SK-N-MC (cell line): ENCODE results near the gene COL6A3.

Experiments
- EZH2 ChIP-seq: fragments of 200-600 bp; sonication (generic); IDR thresholded peaks from one replicate; pipeline ENCODE4 v1.6.1; 2017; ENCODE audit warnings: antibody characterized with exemption
- POLR2AphosphoS5 ChIP-seq: IDR thresholded peaks from 2 replicates; pipeline ENCODE4 v1.6.1; 2012; ENCODE audit warnings: mild to moderate bottlenecking, low read depth, low read length, borderline replicate concordance

- no peak for TF ChIP-seq POLR2AphosphoS5
- TF ChIP-seq EZH2, result no peak
Observed at GRCh38 chr2:237429753-237430152, 15.8 kb upstream of the COL6A3 start.
